ENCODE measurements around the gene RIC8B. TPM values are rescaled to one million over a fixed set of nuclear protein-coding genes. Genes with fewer than 3 reads are reported as not detected.

Gene RIC8B
- total and polyA plus RNA-seq, 2 of the 13 experiments (the other 11 are each of a cell fraction or from before 2014, with no cell fraction given): 5.1 to 7.5 TPM

DNA sequence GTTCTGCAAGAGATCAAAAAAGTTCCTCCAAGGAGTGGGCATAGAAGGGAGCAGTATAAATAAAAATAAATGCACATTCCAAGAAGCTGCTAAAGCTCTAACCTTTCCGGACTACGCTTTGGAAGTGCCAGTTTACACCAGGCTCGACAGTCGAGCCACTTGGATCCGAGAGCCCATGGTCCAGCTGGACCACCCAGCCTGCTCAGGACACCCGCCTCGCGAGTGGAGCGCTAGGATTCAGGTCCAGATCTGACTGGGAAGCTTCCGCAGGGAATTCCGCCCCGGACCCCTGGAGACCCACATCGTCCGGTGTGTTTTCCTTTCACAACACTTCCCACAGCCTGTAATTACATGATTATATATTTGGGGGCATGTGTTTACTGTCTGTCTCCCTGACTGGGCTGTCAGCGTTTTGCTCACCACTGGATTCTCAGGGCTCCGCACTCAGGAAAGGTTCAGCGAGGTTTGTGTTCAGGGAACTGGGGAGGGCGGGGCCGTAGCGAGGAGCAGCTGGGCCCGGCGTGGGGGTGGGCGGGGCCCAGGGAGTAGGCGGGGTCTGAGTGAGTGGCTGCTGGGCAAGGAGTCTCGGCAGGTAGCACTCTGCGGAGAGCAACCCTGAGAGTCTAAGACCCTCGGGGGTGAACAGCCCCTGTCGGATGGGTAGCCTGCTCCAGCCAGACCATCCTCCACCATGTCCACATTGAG, 128.9 kb downstream of the RIC8B start:
- Histone ChIP-seq H3K27ac (ENCODE audit: extremely low read length, insufficient read depth, low read length) (no peak overlapping the region), H3K9ac (ENCODE audit: insufficient read depth, low read depth, low read length) (peak overlapping the region; percentile 3; the same call in 1 of the 2 replicates), H3K36me3 (replicated peaks in 1 of 2; ENCODE audit: control insufficient read depth in 1 of 2, insufficient read depth in 2 of 2, low read length in 2 of 2) (no peaks in the 10 kb centered on the region), H3K4me2 (ENCODE audit: low read depth, low read length) (peak overlapping the region; percentile 94), H3K9me3 (ENCODE audit: low read length) (no peaks in the 10 kb centered on the region), H2AFZ (ENCODE audit: low read length) (peak overlapping the region; percentile 34), H3K4me1 (ENCODE audit: insufficient read depth, low read length) (peaks cover 10% of the 10 kb centered on the region), H3K4me3 (replicated peaks in 1 of 3; ENCODE audit: insufficient read depth in 1 of 3, low read depth in 2 of 3, low read length in 3 of 3) (peak overlapping the region; percentile 54 to 69 (median 56)), H3K27me3 (ENCODE audit: control insufficient read depth in 1 of 2, insufficient read depth in 2 of 2, low read length in 2 of 2) (peaks cover 4 to 32% of the 10 kb centered on the region in 2 experiments; a peak in 3 of 5 replicates), H3K79me2 (ENCODE audit: insufficient read depth, low read length) (no peaks in the 10 kb centered on the region), H4K20me1 (ENCODE audit: insufficient read depth, low read length) (no peaks in the 10 kb centered on the region)
- FAIRE-seq (no peak), DNase-seq (ENCODE audit: low spot score) (peak; percentile 33), ATAC-seq (peak; percentile 95)
- in situ Hi-C loops (cut with HindIII; ENCODE audit: extremely low pct_ligation_motif_present, low pct_unique_long_range_greater_than_20kb) (no loop called here), intact Hi-C loops (cut with micrococcal nuclease; ENCODE audit: unreplicated experiment) (no loop called here)
- BruUV-seq (replicated peaks): no TSS peak
- 0 out of 2 replicates have a peak, but pooled peaks have one; percentile 51 for TF ChIP-seq ZNF225 (CRISPR knock-in tag; IDR thresholded peaks at IDR 0.05)
- TF ChIP-seq SAP130 (CRISPR knock-in tag; IDR thresholded peaks at IDR 0.05; ENCODE audit: low read depth): peak; percentile 15; the same call in 1 of the 2 replicates
- TF ChIP-seq, protein P1, sequence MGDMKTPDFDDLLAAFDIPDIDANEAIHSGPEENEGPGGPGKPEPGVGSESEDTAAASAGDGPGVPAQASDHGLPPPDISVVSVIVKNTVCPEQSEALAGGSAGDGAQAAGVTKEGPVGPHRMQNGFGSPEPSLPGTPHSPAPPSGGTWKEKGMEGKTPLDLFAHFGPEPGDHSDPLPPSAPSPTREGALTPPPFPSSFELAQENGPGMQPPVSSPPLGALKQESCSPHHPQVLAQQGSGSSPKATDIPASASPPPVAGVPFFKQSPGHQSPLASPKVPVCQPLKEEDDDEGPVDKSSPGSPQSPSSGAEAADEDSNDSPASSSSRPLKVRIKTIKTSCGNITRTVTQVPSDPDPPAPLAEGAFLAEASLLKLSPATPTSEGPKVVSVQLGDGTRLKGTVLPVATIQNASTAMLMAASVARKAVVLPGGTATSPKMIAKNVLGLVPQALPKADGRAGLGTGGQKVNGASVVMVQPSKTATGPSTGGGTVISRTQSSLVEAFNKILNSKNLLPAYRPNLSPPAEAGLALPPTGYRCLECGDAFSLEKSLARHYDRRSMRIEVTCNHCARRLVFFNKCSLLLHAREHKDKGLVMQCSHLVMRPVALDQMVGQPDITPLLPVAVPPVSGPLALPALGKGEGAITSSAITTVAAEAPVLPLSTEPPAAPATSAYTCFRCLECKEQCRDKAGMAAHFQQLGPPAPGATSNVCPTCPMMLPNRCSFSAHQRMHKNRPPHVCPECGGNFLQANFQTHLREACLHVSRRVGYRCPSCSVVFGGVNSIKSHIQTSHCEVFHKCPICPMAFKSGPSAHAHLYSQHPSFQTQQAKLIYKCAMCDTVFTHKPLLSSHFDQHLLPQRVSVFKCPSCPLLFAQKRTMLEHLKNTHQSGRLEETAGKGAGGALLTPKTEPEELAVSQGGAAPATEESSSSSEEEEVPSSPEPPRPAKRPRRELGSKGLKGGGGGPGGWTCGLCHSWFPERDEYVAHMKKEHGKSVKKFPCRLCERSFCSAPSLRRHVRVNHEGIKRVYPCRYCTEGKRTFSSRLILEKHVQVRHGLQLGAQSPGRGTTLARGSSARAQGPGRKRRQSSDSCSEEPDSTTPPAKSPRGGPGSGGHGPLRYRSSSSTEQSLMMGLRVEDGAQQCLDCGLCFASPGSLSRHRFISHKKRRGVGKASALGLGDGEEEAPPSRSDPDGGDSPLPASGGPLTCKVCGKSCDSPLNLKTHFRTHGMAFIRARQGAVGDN (CRISPR knock-in tag; IDR thresholded peaks at IDR 0.05): peak; percentile 30; the same call in 1 of the 2 replicates
- no peak for TF ChIP-seq RFXAP (CRISPR knock-in tag; IDR thresholded peaks at IDR 0.05; ENCODE audit: borderline replicate concordance)
- TF ChIP-seq, protein P2, sequence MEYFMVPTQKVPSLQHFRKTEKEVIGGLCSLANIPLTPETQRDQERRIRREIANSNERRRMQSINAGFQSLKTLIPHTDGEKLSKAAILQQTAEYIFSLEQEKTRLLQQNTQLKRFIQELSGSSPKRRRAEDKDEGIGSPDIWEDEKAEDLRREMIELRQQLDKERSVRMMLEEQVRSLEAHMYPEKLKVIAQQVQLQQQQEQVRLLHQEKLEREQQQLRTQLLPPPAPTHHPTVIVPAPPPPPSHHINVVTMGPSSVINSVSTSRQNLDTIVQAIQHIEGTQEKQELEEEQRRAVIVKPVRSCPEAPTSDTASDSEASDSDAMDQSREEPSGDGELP (IDR thresholded peaks at IDR 0.05; ENCODE audit: borderline replicate concordance, low read depth): peak; percentile 59; the same call in 1 of the 2 replicates
- TF ChIP-seq, protein P3, sequence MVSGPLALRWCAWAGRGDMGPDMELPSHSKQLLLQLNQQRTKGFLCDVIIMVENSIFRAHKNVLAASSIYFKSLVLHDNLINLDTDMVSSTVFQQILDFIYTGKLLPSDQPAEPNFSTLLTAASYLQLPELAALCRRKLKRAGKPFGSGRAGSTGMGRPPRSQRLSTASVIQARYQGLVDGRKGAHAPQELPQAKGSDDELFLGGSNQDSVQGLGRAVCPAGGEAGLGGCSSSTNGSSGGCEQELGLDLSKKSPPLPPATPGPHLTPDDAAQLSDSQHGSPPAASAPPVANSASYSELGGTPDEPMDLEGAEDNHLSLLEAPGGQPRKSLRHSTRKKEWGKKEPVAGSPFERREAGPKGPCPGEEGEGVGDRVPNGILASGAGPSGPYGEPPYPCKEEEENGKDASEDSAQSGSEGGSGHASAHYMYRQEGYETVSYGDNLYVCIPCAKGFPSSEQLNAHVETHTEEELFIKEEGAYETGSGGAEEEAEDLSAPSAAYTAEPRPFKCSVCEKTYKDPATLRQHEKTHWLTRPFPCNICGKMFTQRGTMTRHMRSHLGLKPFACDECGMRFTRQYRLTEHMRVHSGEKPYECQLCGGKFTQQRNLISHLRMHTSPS (CRISPR knock-in tag; IDR thresholded peaks at IDR 0.05; ENCODE audit: low read depth): no peak
- TF ChIP-seq KDM2A (CRISPR knock-in tag; IDR thresholded peaks at IDR 0.05; ENCODE audit: borderline replicate concordance, low read depth): 0 out of 2 replicates have a peak, but pooled peaks have one; percentile 22
- 0 out of 2 replicates have a peak, but pooled peaks have one; percentile 23 for TF ChIP-seq MAZ (IDR thresholded peaks at IDR 0.05; ENCODE audit: borderline replicate concordance, low read depth, low read length)
- TF ChIP-seq MAZ (CRISPR knock-in tag; IDR thresholded peaks at IDR 0.05; ENCODE audit: low read depth): no peak
- no peak for TF ChIP-seq SP1 (IDR thresholded peaks at IDR 0.05)
- peak; percentile 44; the same call in 1 of the 2 replicates for TF ChIP-seq SP1 (CRISPR knock-in tag; IDR thresholded peaks at IDR 0.05)
- TF ChIP-seq, protein P4, sequence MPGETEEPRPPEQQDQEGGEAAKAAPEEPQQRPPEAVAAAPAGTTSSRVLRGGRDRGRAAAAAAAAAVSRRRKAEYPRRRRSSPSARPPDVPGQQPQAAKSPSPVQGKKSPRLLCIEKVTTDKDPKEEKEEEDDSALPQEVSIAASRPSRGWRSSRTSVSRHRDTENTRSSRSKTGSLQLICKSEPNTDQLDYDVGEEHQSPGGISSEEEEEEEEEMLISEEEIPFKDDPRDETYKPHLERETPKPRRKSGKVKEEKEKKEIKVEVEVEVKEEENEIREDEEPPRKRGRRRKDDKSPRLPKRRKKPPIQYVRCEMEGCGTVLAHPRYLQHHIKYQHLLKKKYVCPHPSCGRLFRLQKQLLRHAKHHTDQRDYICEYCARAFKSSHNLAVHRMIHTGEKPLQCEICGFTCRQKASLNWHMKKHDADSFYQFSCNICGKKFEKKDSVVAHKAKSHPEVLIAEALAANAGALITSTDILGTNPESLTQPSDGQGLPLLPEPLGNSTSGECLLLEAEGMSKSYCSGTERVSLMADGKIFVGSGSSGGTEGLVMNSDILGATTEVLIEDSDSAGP (CRISPR knock-in tag; IDR thresholded peaks at IDR 0.05; ENCODE audit: borderline replicate concordance): no peak
- TF ChIP-seq CBFB (CRISPR knock-in tag; IDR thresholded peaks at IDR 0.05): no peak
- ChIA-PET CTCF (ENCODE audit: low intra/inter-chr PET ratio, low total read pairs) (no interaction called here), POLR2A (interaction anchor here (0.8 to 1.5 kb wide), 2 partner anchors 11 to 545 kb away, joined by 4 read pairs; partner anchors contain the start of gene POLR3B)
- WGBS (ENCODE audit: low lambda C conversion rate): 13% methylated on average over 13 of the region's 28 CpGs

All from HepG2 (cell line).